Measurements from ENCODE around the gene KIN. TPM values are rescaled to one million over a fixed set of nuclear protein-coding genes. Genes with fewer than 3 reads are reported as not detected.

KIN gene
- total RNA-seq, 1 experiment from 2014 or later: 23.4 TPM

- H3K23ac ChIP-seq (ENCODE audit: insufficient read length, low read depth, low read length): no peak overlapping the region
- no peak overlapping the region for H2BK15ac ChIP-seq (ENCODE audit: low read depth, low read length)
- Mint-ChIP-seq H3K27ac (no peak overlapping the region; a peak in 1 of 7 replicates), H3K4me3 (no peak overlapping the region), H3K27me3 (ENCODE audit: low read depth) (no peaks in the 10 kb centered on the region), H3K9me3 (no peaks in the 10 kb centered on the region), H3K4me1 (peaks cover 8% of the 10 kb centered on the region in 2 experiments), H3K36me3 (ENCODE audit: insufficient read depth in 1 of 3, low read depth in 3 of 3) (peaks cover 0 to 8% (median 8%) of the 10 kb centered on the region in 3 experiments; a peak in 3 of 7 replicates)
- no peak overlapping the region for H2AK5ac ChIP-seq (ENCODE audit: insufficient read length, low read length)
- H3K23me2 ChIP-seq (ENCODE audit: insufficient read length, low read depth, low read length, poor library complexity, severe bottlenecking): no peaks in the 10 kb centered on the region
- H3K27ac ChIP-seq (ENCODE audit: insufficient read length, low read depth, low read length): no peak overlapping the region
- no peak for TF ChIP-seq CTCF (conservative IDR thresholded peaks at IDR 0.05)
- H3K14ac ChIP-seq (ENCODE audit: insufficient read depth, low read length): no peak overlapping the region
- H3K9me3 ChIP-seq (ENCODE audit: control insufficient read depth, low read depth, low read length): no peaks in the 10 kb centered on the region
- no peak overlapping the region for H3K56ac ChIP-seq (ENCODE audit: insufficient read length, low read depth, low read length)
- no peak overlapping the region for H2BK120ac ChIP-seq (ENCODE audit: low read depth, low read length, poor library complexity, severe bottlenecking)
- no peak overlapping the region for H3K4ac ChIP-seq (ENCODE audit: low read depth, low read length)
- H4K91ac ChIP-seq (ENCODE audit: insufficient read length, low read depth, low read length): no peak overlapping the region
- no peaks in the 10 kb centered on the region for H4K20me1 ChIP-seq (ENCODE audit: control insufficient read depth, insufficient read depth, insufficient read length)
- H2BK5ac ChIP-seq (ENCODE audit: insufficient read length, low read length): no peak overlapping the region
- H3K9ac ChIP-seq (ENCODE audit: extremely low read depth, insufficient read length, low read length): no peak overlapping the region
- no peaks in the 10 kb centered on the region for H3K27me3 ChIP-seq (ENCODE audit: insufficient read depth, low read length)
- H2AFZ ChIP-seq (ENCODE audit: low read length): no peak overlapping the region
- no peaks in the 10 kb centered on the region; the same call in 1 of the 2 replicates for H3K79me2 ChIP-seq (ENCODE audit: insufficient read depth, low read length)
- no peak overlapping the region for H3K18ac ChIP-seq (ENCODE audit: insufficient read length, low read depth, low read length)
- no peak overlapping the region for H2BK20ac ChIP-seq (ENCODE audit: low read depth, low read length, poor library complexity, severe bottlenecking)
- H3K4me1 ChIP-seq (ENCODE audit: insufficient read depth, low read length): peaks cover 2% of the 10 kb centered on the region; the same call in 1 of the 2 replicates
- H2BK12ac ChIP-seq (ENCODE audit: insufficient read length, low read depth, low read length): no peak overlapping the region
- no peak overlapping the region for H3T11ph ChIP-seq (ENCODE audit: low read length)
- no peaks in the 10 kb centered on the region for H3K79me1 ChIP-seq (ENCODE audit: insufficient read depth, low read depth, low read length, poor library complexity, severe bottlenecking)
- no peak overlapping the region for H3K4me2 ChIP-seq (ENCODE audit: insufficient read depth, insufficient read length, low read length)
- H4K8ac ChIP-seq (replicated peaks; ENCODE audit: insufficient read length, low read depth, low read length): no peak overlapping the region
- DNase-seq: no peak
- H4K5ac ChIP-seq (ENCODE audit: insufficient read length, low read depth, low read length): no peak overlapping the region
Measured at GRCh38 chr10:7833210-7833609, 45.4 kb upstream of the KIN start.
